GM12892 (cell line): ENCODE data around the gene ZC3H8.

ENCODE experiments used
- POLR2A ChIP-seq: IDR thresholded peaks from 2 replicates; pipeline ENCODE4 v1.6.1; 2011; ENCODE audit warnings: low read depth, low read length, control low read depth
- POLR2AphosphoS5 ChIP-seq: IDR thresholded peaks from 2 replicates; pipeline ENCODE4 v1.6.1; 2011; ENCODE audit warnings: low read depth, low read length, control low read depth

DNA sequence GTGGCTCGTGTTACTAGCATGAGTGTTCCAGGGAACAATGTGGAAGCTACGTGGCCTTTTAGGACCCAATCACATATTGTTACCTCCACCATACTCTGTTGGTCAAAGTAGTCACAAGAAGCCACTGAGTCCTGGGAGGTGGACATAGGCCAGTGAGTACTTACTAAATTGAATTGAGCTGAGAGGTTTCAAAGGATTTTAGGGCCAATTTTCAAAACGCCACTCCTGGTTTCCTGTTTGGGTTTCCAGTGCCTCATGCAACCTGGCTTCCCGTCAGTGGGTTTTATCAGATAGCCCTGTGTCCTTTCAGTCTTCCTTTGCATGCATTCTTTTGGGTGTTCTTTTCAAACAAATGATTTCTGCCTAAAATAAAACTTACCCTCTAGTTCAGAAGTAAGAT is 60.4 kb downstream of the ZC3H8 start:
- TF ChIP-seq POLR2A: no peak
- no peak for TF ChIP-seq POLR2AphosphoS5
